Measurements from ENCODE around the gene IGLL5. TPM values are rescaled to one million over a fixed set of nuclear protein-coding genes. Genes with fewer than 3 reads are reported as not detected.

Gene IGLL5
- total RNA-seq, 1 experiment from 2014 or later = not detected

GRCh38 chr22:22857607-22858558 is 29.7 kb upstream of the IGLL5 start:
- in situ Hi-C loops (cut with HindIII; ENCODE audit: low pct_unique_long_range_greater_than_20kb, low sequenced_read_pairs) = no loop called here
- no peak for DNase-seq (ENCODE audit: low read depth)

- no peak for DNase-seq (ENCODE audit: low read depth)
- in situ Hi-C loops (cut with HindIII; ENCODE audit: low pct_unique_long_range_greater_than_20kb, low sequenced_read_pairs) = no loop called here
These were observed 29.1 kb upstream of the IGLL5 start for GRCh38 chr22:22858559-22858937.

- in situ Hi-C loops (cut with HindIII; ENCODE audit: low pct_unique_long_range_greater_than_20kb, low sequenced_read_pairs) = no loop called here
- DNase-seq (ENCODE audit: low read depth) = no peak
These were observed 24.6 kb upstream of the IGLL5 start for GRCh38 chr22:22863001-22863400.

GRCh38 chr22:22865311-22866072 is 22.1 kb upstream of the IGLL5 start:
- DNase-seq (ENCODE audit: low read depth) = no peak
- in situ Hi-C loops (cut with HindIII; ENCODE audit: low pct_unique_long_range_greater_than_20kb, low sequenced_read_pairs) = no loop called here

GRCh38 chr22:22866381-22867111 is 21.1 kb upstream of the IGLL5 start:
- in situ Hi-C loops (cut with HindIII; ENCODE audit: low pct_unique_long_range_greater_than_20kb, low sequenced_read_pairs) = no loop called here

GRCh38 chr22:22867996-22868715 is 19.5 kb upstream of the IGLL5 start:
- DNase-seq (ENCODE audit: low read depth) = no peak
- in situ Hi-C loops (cut with HindIII; ENCODE audit: low pct_unique_long_range_greater_than_20kb, low sequenced_read_pairs) = no loop called here

More at GRCh38 chr22:22866381-22867111, 21.1 kb upstream of the IGLL5 start:
- DNase-seq (ENCODE audit: low read depth) = no peak

GRCh38 chr22:22870577-22871404 is 16.8 kb upstream of the IGLL5 start:
- in situ Hi-C loops (cut with HindIII; ENCODE audit: low pct_unique_long_range_greater_than_20kb, low sequenced_read_pairs) = no loop called here
- DNase-seq (ENCODE audit: low read depth) = no peak

- in situ Hi-C loops (cut with HindIII; ENCODE audit: low pct_unique_long_range_greater_than_20kb, low sequenced_read_pairs) = no loop called here
- DNase-seq (ENCODE audit: low read depth) = no peak
These were observed 15.9 kb upstream of the IGLL5 start for GRCh38 chr22:22871536-22872278.

- in situ Hi-C loops (cut with HindIII; ENCODE audit: low pct_unique_long_range_greater_than_20kb, low sequenced_read_pairs) = no loop called here
- DNase-seq (ENCODE audit: low read depth) = no peak
These were observed 14.6 kb upstream of the IGLL5 start for GRCh38 chr22:22872722-22873708.

GRCh38 chr22:22877523-22878210 is 9.9 kb upstream of the IGLL5 start:
- in situ Hi-C loops (cut with HindIII; ENCODE audit: low pct_unique_long_range_greater_than_20kb, low sequenced_read_pairs) = no loop called here
- DNase-seq (ENCODE audit: low read depth) = peak; percentile 30

- DNase-seq (ENCODE audit: low read depth) = no peak
- in situ Hi-C loops (cut with HindIII; ENCODE audit: low pct_unique_long_range_greater_than_20kb, low sequenced_read_pairs) = no loop called here
These were observed 9.4 kb upstream of the IGLL5 start for GRCh38 chr22:22878211-22878570.

GRCh38 chr22:22878801-22879674 is 8.6 kb upstream of the IGLL5 start:
- DNase-seq (ENCODE audit: low read depth) = no peak
- in situ Hi-C loops (cut with HindIII; ENCODE audit: low pct_unique_long_range_greater_than_20kb, low sequenced_read_pairs) = no loop called here

- DNase-seq (ENCODE audit: low read depth) = no peak
- in situ Hi-C loops (cut with HindIII; ENCODE audit: low pct_unique_long_range_greater_than_20kb, low sequenced_read_pairs) = no loop called here
These were observed 7.9 kb upstream of the IGLL5 start for GRCh38 chr22:22879675-22880155.

- in situ Hi-C loops (cut with HindIII; ENCODE audit: low pct_unique_long_range_greater_than_20kb, low sequenced_read_pairs) = no loop called here
- no peak for DNase-seq (ENCODE audit: low read depth)
These were observed 7.0 kb upstream of the IGLL5 start for GRCh38 chr22:22880645-22881044.
